Measurements from ENCODE around the gene MRPL48. TPM values are rescaled to one million over a fixed set of nuclear protein-coding genes. Genes with fewer than 3 reads are reported as not detected.

Gene MRPL48
- total and polyA plus RNA-seq, 4 donors, result 20.5 to 38.1 (median 31.0) TPM

DNA sequence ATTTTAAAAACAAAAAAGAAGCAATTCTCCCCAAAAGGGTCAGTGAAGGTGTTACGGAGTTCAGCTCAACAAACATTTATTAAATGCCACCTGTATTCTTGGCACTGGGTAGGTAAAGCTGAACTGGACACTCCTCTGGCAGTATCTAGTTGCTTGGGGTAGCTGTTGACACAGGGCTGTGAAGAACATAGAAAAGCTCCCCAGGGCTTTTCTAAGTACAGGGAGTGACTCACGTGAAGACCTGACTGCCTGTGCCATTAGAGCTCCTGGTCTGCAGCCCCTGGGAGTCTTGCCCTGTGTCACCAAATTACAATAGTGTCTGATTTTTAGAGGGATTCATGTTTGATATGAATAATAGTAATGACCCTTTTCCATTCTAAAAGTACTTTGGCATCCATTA lies 45.4 kb downstream of the MRPL48 start:
- 79 to 87% methylated on average over 2 of the region's 2 CpGs for WGBS, 2 donors
- ATAC-seq (ENCODE audit: insufficient read depth, low FRiP score) (no peak), DNase-seq (no peak)
- H3K36me3 ChIP-seq (ENCODE audit: control insufficient read depth in 4 of 4, insufficient read depth in 4 of 4, low read length in 4 of 4), result peaks cover 0 to 14% (median 6%) of the 10 kb centered on the region in 4 donors
- H3K9me3 ChIP-seq (ENCODE audit: control insufficient read depth in 4 of 4, insufficient read depth in 3 of 4, low read length in 3 of 4), result no peaks in the 10 kb centered on the region
- H3K9ac ChIP-seq (ENCODE audit: insufficient read depth in 1 of 2, low read length in 2 of 2), result no peak overlapping the region
- H3K4me3 ChIP-seq, result no peak overlapping the region
- H3K4me1 ChIP-seq (ENCODE audit: control insufficient read depth in 5 of 5, insufficient read depth in 5 of 5, low read length in 5 of 5), result no peaks in the 10 kb centered on the region
- no peak overlapping the region for H3K27ac ChIP-seq (ENCODE audit: low read depth in 1 of 2, low read length in 1 of 2)
- TF ChIP-seq, protein P1, sequence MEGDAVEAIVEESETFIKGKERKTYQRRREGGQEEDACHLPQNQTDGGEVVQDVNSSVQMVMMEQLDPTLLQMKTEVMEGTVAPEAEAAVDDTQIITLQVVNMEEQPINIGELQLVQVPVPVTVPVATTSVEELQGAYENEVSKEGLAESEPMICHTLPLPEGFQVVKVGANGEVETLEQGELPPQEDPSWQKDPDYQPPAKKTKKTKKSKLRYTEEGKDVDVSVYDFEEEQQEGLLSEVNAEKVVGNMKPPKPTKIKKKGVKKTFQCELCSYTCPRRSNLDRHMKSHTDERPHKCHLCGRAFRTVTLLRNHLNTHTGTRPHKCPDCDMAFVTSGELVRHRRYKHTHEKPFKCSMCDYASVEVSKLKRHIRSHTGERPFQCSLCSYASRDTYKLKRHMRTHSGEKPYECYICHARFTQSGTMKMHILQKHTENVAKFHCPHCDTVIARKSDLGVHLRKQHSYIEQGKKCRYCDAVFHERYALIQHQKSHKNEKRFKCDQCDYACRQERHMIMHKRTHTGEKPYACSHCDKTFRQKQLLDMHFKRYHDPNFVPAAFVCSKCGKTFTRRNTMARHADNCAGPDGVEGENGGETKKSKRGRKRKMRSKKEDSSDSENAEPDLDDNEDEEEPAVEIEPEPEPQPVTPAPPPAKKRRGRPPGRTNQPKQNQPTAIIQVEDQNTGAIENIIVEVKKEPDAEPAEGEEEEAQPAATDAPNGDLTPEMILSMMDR (IDR thresholded peaks at IDR 0.05; ENCODE audit: control extremely low read depth, extremely low read depth), result no peak
- no peaks in the 10 kb centered on the region for H3K27me3 ChIP-seq (ENCODE audit: control insufficient read depth in 3 of 3, insufficient read depth in 3 of 3, low read length in 2 of 3)

DNA sequence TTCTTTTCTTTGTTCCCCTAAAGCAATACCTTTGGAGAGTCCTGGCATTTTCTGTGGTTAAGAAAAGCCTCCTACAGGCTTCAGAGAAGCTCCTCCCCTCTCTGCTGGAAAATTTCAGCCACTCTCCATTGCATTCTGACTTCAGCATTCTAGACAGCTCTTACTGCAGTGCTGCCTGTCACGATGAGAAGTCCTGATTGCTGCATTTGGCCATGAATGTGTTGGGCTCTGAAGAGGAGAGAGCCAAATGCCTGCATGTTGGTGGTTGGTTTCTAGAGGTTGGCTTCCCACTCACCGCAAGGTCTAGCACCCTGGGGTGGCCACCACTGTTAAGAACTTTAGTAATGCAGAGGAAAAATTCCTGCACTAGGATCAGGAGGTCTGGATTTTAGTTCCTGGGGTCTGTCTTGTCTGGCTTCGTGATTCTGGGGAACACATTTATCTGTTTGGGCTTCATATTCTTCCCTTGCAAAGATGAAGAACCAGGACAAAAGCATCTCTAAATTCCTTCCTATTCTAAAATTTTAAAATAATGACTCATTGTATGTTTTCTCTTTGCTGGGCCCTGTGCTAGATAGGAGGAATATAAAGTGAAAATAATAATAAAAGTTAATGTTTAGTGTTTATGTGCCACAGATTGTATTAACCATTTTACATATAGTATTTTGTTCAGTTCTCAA lies 50.9 kb downstream of the MRPL48 start:
- TF ChIP-seq, protein P1 (IDR thresholded peaks at IDR 0.05; ENCODE audit: control extremely low read depth, extremely low read depth), result no peak
- DNase-seq (no peak), ATAC-seq (ENCODE audit: insufficient read depth, low FRiP score) (no peak)
- Histone ChIP-seq H3K4me1 (ENCODE audit: control insufficient read depth in 5 of 5, insufficient read depth in 5 of 5, low read length in 5 of 5) (no peaks in the 10 kb centered on the region), H3K27me3 (ENCODE audit: control insufficient read depth in 3 of 3, insufficient read depth in 3 of 3, low read length in 2 of 3) (no peaks in the 10 kb centered on the region), H3K36me3 (ENCODE audit: control insufficient read depth in 4 of 4, insufficient read depth in 4 of 4, low read length in 4 of 4) (peaks cover 3 to 8% (median 4%) of the 10 kb centered on the region in 4 donors), H3K4me3 (no peak overlapping the region), H3K9me3 (ENCODE audit: control insufficient read depth in 4 of 4, insufficient read depth in 3 of 4, low read length in 3 of 4) (no peaks in the 10 kb centered on the region), H3K27ac (ENCODE audit: low read depth in 1 of 2, low read length in 1 of 2) (no peak overlapping the region), H3K9ac (ENCODE audit: insufficient read depth in 1 of 2, low read length in 2 of 2) (no peak overlapping the region)
- WGBS, 2 donors, result 86 to 87% methylated on average over 3 of the region's 3 CpGs

DNA sequence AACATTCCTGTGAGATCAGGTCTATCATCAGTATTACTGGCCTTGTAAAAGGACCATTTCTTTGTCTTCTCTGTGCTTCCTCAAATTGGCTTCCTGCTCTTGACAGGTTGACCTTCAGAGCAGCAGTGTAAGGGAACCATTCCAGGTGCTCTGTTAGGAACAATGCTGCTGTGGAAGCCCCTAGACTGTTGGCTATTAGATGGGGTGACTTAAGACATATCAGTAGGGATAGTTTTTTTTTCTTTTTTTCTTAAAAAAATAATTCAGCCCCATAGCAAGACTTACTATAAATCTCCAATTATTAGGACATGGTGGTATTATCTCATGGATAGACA lies 51.4 kb downstream of the MRPL48 start:
- peaks cover 3 to 12% (median 5%) of the 10 kb centered on the region in 4 donors for H3K36me3 ChIP-seq (ENCODE audit: control insufficient read depth in 4 of 4, insufficient read depth in 4 of 4, low read length in 4 of 4)
- no peaks in the 10 kb centered on the region for H3K4me1 ChIP-seq (ENCODE audit: control insufficient read depth in 5 of 5, insufficient read depth in 5 of 5, low read length in 5 of 5)
- no peak overlapping the region for H3K27ac ChIP-seq (ENCODE audit: low read depth in 1 of 2, low read length in 1 of 2)
- H3K9me3 ChIP-seq (ENCODE audit: control insufficient read depth in 4 of 4, insufficient read depth in 3 of 4, low read length in 3 of 4), result no peaks in the 10 kb centered on the region
- H3K9ac ChIP-seq (ENCODE audit: insufficient read depth in 1 of 2, low read length in 2 of 2), result no peak overlapping the region
- DNase-seq (no peak), ATAC-seq (ENCODE audit: insufficient read depth, low FRiP score) (no peak)
- no peak overlapping the region for H3K4me3 ChIP-seq
- H3K27me3 ChIP-seq (ENCODE audit: control insufficient read depth in 3 of 3, insufficient read depth in 3 of 3, low read length in 2 of 3), result no peaks in the 10 kb centered on the region
- TF ChIP-seq, protein P1 (IDR thresholded peaks at IDR 0.05; ENCODE audit: control extremely low read depth, extremely low read depth), result no peak
